H1 (cell line): ENCODE results near the gene ETV5. TPM values are rescaled to one million over a fixed set of nuclear protein-coding genes. Genes with fewer than 3 reads are reported as not detected.

Experiments used
- CTCF ChIA-PET: fragments of 300-600 bp; sonication (Branson Sonifier 250); formaldehyde crosslinking; loops from one replicate; lab custom pipeline; 2021; ENCODE audit not compliant: partially characterized antibody; lab: Charles Lee
- POLR2A ChIA-PET: fragments of 300-600 bp; sonication (Branson Sonifier 250); formaldehyde crosslinking; loops from one replicate; lab custom pipeline; 2021; ENCODE audit warnings: inconsistent platforms; ENCODE audit not compliant: partially characterized antibody; lab: Charles Lee
- DNase-seq, 2 experiments: peaks; one replicate each; pipeline versions ENCODE4 v3.0.0 to v3.0.0-alpha.2; 2010 to 2022; ENCODE audit warnings: low spot score in 2 of 2, low read depth in 1 of 2, mixed read lengths in 1 of 2
- FAIRE-seq: peaks from 2 replicates; lab custom pipeline; 2011; peaks lifted over from hg19 to GRCh38; lab: Jason Lieb, UNC
- H2AFZ ChIP-seq: 2 replicates; pipeline ENCODE4 v1.8.1; 2012; ENCODE audit warnings: low read length, inconsistent platforms
- H2AK5ac ChIP-seq: 2 replicates; pipeline ENCODE4 v1.6.1; 2013; ENCODE audit warnings: low read depth, low read length
- H2BK120ac ChIP-seq: replicated peaks from 2 replicates; pipeline ENCODE3; 2013; ENCODE audit warnings: low read depth, low read length, inconsistent platforms
- H2BK12ac ChIP-seq: 2 replicates; pipeline ENCODE4 v1.6.1; 2013; ENCODE audit warnings: low read depth, low read length
- H2BK15ac ChIP-seq: 2 replicates; pipeline ENCODE4 v1.6.1; 2013; ENCODE audit warnings: low read length
- H2BK20ac ChIP-seq: 2 replicates; pipeline ENCODE4 v1.6.1; 2013; ENCODE audit warnings: low read length
- H2BK5ac ChIP-seq: 2 replicates; pipeline ENCODE4 v1.6.1; 2013; ENCODE audit warnings: low read depth, low read length
- H3K14ac ChIP-seq: 2 replicates; pipeline ENCODE4 v1.6.1; 2013; ENCODE audit warnings: inconsistent platforms; ENCODE audit not compliant: insufficient read length
- H3K18ac ChIP-seq: 2 replicates; pipeline ENCODE4 v1.6.1; 2013; ENCODE audit warnings: low read length; ENCODE audit errors: extremely low read depth
- H3K23ac ChIP-seq: 2 replicates; pipeline ENCODE4 v1.6.1; 2013; ENCODE audit warnings: inconsistent platforms; ENCODE audit not compliant: insufficient read length
- H3K23me2 ChIP-seq: 2 replicates; pipeline ENCODE4 v1.6.1; 2013; ENCODE audit warnings: low read depth, low read length
- H3K27ac ChIP-seq: 2 replicates; pipeline ENCODE4 v1.6.1; 2011; ENCODE audit warnings: low read depth, low read length, inconsistent platforms
- H3K27me3 ChIP-seq, 4 experiments: replicated peaks in 1 of 4; 1 replicate in 1 of 4; 2 replicates in 3 of 4; pipeline versions ENCODE4 v1.6.1 to v1.8.1; 2011 to 2013; ENCODE audit warnings: low read length in 3 of 4, mild to moderate bottlenecking in 3 of 4, inconsistent platforms in 2 of 4, mixed read lengths in 2 of 4, moderate library complexity in 1 of 4; ENCODE audit not compliant: control insufficient read depth in 3 of 4, insufficient read depth in 3 of 4; ENCODE audit errors: extremely low read depth in 1 of 4
- H3K36me3 ChIP-seq, 4 experiments: 2 replicates each; pipeline versions ENCODE4 v1.6.1 to v1.8.1; 2011 to 2013; ENCODE audit warnings: mild to moderate bottlenecking in 4 of 4, low read length in 3 of 4, moderate library complexity in 2 of 4, control low read depth in 1 of 4, inconsistent platforms in 1 of 4; ENCODE audit not compliant: insufficient read depth in 4 of 4, control insufficient read depth in 2 of 4
- H3K4ac ChIP-seq: replicated peaks from 2 replicates; pipeline ENCODE3; 2013; ENCODE audit warnings: low read length, low read depth, mixed read lengths, inconsistent platforms; ENCODE audit not compliant: insufficient read length
- H3K4me1 ChIP-seq, 4 experiments: replicated peaks in 1 of 4; 1 replicate in 1 of 4; 2 replicates in 3 of 4; pipeline versions ENCODE4 v1.6.1 to v1.8.1; 2011 to 2013; ENCODE audit warnings: low read length in 3 of 4, inconsistent platforms in 2 of 4, mixed read lengths in 1 of 4; ENCODE audit not compliant: insufficient read depth in 4 of 4, control insufficient read depth in 3 of 4
- H3K4me2 ChIP-seq, 2 experiments: 2 replicates each; pipeline versions ENCODE4 v1.6.1 to v1.8.1; 2011 to 2013; ENCODE audit warnings: low read depth in 2 of 2, low read length in 2 of 2, control low read depth in 1 of 2, inconsistent platforms in 1 of 2, mild to moderate bottlenecking in 1 of 2; ENCODE audit not compliant: insufficient read depth in 1 of 2
- H3K4me3 ChIP-seq, 4 experiments: fragments of 200-600, 300-600 bp in 1 of 4; sonication (generic), shearing (Covaris generic), sonication (Bioruptor Twin) in 1 of 4; 2 replicates each; pipeline versions ENCODE4 v1.5.1 to v1.8.1; 2011 to 2016; ENCODE audit warnings: low read length in 4 of 4, low read depth in 3 of 4, control low read depth in 2 of 4, inconsistent platforms in 2 of 4, mild to moderate bottlenecking in 2 of 4, mixed read lengths in 1 of 4, moderate library complexity in 1 of 4; ENCODE audit not compliant: insufficient read depth in 2 of 4; ENCODE audit errors: extremely low read depth in 1 of 4
- H3K56ac ChIP-seq: replicated peaks from 2 replicates; pipeline ENCODE3; 2013; ENCODE audit warnings: low read depth, mild to moderate bottlenecking, mixed read lengths, low read length, inconsistent platforms; ENCODE audit not compliant: insufficient read length
- H3K79me1 ChIP-seq: 2 replicates; pipeline ENCODE4 v1.6.1; 2013; ENCODE audit warnings: low read depth, low read length, control low read depth
- H3K79me2 ChIP-seq, 2 experiments: 2 replicates each; pipeline versions ENCODE4 v1.6.1 to v1.8.1; 2012 to 2013; ENCODE audit warnings: low read length in 2 of 2, mild to moderate bottlenecking in 2 of 2, inconsistent platforms in 1 of 2; ENCODE audit not compliant: insufficient read depth in 2 of 2, control insufficient read depth in 1 of 2
- H3K9ac ChIP-seq, 4 experiments: replicated peaks in 1 of 4; 1 replicate in 1 of 4; 2 replicates in 3 of 4; pipeline versions ENCODE4 v1.6.1 to v1.8.1; 2011 to 2013; ENCODE audit warnings: low read depth in 3 of 4, low read length in 3 of 4, control low read depth in 2 of 4, mild to moderate bottlenecking in 2 of 4, moderate library complexity in 2 of 4, inconsistent platforms in 1 of 4; ENCODE audit errors: extremely low read depth in 1 of 4
- H3K9me3 ChIP-seq, 2 experiments: 2 replicates each; pipeline versions ENCODE4 v1.6.1 to v1.8.1; 2012 to 2013; ENCODE audit warnings: mild to moderate bottlenecking in 2 of 2, moderate library complexity in 2 of 2, control low read depth in 1 of 2, inconsistent platforms in 1 of 2, low read depth in 1 of 2, low read length in 1 of 2, mixed read lengths in 1 of 2; ENCODE audit not compliant: insufficient read depth in 2 of 2
- H4K20me1 ChIP-seq, 2 experiments: replicated peaks in 1 of 2; 2 replicates each; pipeline versions ENCODE3 to v1.8.1; 2011 to 2013; ENCODE audit warnings: inconsistent platforms in 2 of 2, low read length in 2 of 2, mild to moderate bottlenecking in 1 of 2; ENCODE audit not compliant: insufficient read depth in 2 of 2, control insufficient read depth in 1 of 2
- H4K5ac ChIP-seq: 2 replicates; pipeline ENCODE4 v1.6.1; 2013; ENCODE audit warnings: low read length, low read depth, mixed read lengths, inconsistent platforms; ENCODE audit not compliant: insufficient read length
- H4K8ac ChIP-seq: 2 replicates; pipeline ENCODE4 v1.8.0; 2013; ENCODE audit warnings: mild to moderate bottlenecking, moderate library complexity, low read length, inconsistent platforms; ENCODE audit not compliant: insufficient read depth; ENCODE audit errors: extremely low read depth
- H4K91ac ChIP-seq: replicated peaks from 2 replicates; pipeline ENCODE3; 2013; ENCODE audit warnings: low read length, mixed read lengths, inconsistent platforms; ENCODE audit not compliant: insufficient read length
- CHD2 ChIP-seq: IDR thresholded peaks from 2 replicates; pipeline ENCODE4 v1.6.1; 2012; ENCODE audit warnings: low read length, improper control_type of control experiment
- EZH2 ChIP-seq: fragments of 200-600 bp; sonication (generic); IDR thresholded peaks from 2 replicates; pipeline ENCODE4 v1.7.1; 2012; ENCODE audit warnings: low read depth, mild to moderate bottlenecking, moderate library complexity, low read length, inconsistent platforms; ENCODE audit not compliant: severe bottlenecking
- WGBS, 2 experiments: shearing (Covaris generic) in 1 of 2; methylation state at CpG; one replicate each; pipeline versions ENCODE4 v1.1.6 to v1.1.7; 2013 to 2015; ENCODE audit warnings: low lambda C conversion rate in 2 of 2, mixed read lengths in 2 of 2, inconsistent platforms in 1 of 2, low coverage in 1 of 2, missing lambda C conversion rate in 1 of 2; ENCODE audit not compliant: insufficient replicate concordance in 2 of 2, insufficient coverage in 1 of 2, insufficient read length in 1 of 2; ENCODE audit errors: extremely low coverage in 1 of 2, missing lambda C conversion rate in 1 of 2; 5-methylcytosine and 5-hydroxymethylcytosine counted together
- polyA plus RNA-seq, 7 experiments: library from polyadenylated mRNA; depleted of rRNA in 3 of 7; stranded (reverse) in 5 of 7; unstranded in 2 of 7; fragments of >200 nt in 5 of 7; fragments of 200-250 nt in 2 of 7; gene quantifications; 1 replicate in 5 of 7; 2 replicates in 1 of 7; 4 replicates in 1 of 7; pipeline versions ENCODE4 v1.2.1 to v1.2.3, GENCODE V29; 2011 to 2013; ENCODE audit warnings: missing spikeins in 2 of 7, mixed read lengths in 2 of 7
- total RNA-seq: library from RNA; stranded (reverse); fragmentation: NEBNext Ultra II Directional; extraction: Animal tissue kit (Norgen Biotek cat#: 25700); gene quantifications from 2 replicates; pipeline ENCODE4 v1.2.1, GENCODE V29; 2021

ETV5 gene
- total and polyA plus RNA-seq, 2 of the 8 experiments (the other 6 are each of a cell fraction or from before 2014, with no cell fraction given): 13.1 to 36.9 TPM

GRCh38 chr3:186001842-186002241 lies 107.0 kb downstream of the ETV5 start:
- Histone ChIP-seq H3K9ac (no peak overlapping the region), H2BK5ac (no peak overlapping the region), H3K79me2 (no peaks in the 10 kb centered on the region), H3K4me2 (no peak overlapping the region), H4K8ac (no peak overlapping the region), H2AFZ (no peak overlapping the region), H3K27ac (no peak overlapping the region), H3K23ac (no peak overlapping the region), H3K4me1 (no peaks in the 10 kb centered on the region), H2AK5ac (no peak overlapping the region), H3K18ac (no peak overlapping the region), H2BK120ac (no peak overlapping the region), H4K5ac (no peak overlapping the region), H2BK15ac (no peak overlapping the region), H3K56ac (no peak overlapping the region), H3K4me3 (no peak overlapping the region), H2BK12ac (no peak overlapping the region), H3K27me3 (peaks cover 0 to 2% (median 0%) of the 10 kb centered on the region in 4 experiments; a peak in 1 of 7 replicates), H2BK20ac (no peak overlapping the region), H3K14ac (no peak overlapping the region), H3K9me3 (no peaks in the 10 kb centered on the region), H3K79me1 (no peaks in the 10 kb centered on the region), H3K4ac (no peak overlapping the region), H3K23me2 (no peaks in the 10 kb centered on the region), H3K36me3 (no peaks in the 10 kb centered on the region), H4K91ac (no peak overlapping the region), H4K20me1 (no peaks in the 10 kb centered on the region)
- TF ChIP-seq CHD2 (no peak), EZH2 (no peak)
- ChIA-PET POLR2A (no interaction called here), CTCF (interaction anchor here (0.6 to 2.1 kb wide), 14 partner anchors 12 to 257 kb away, joined by 3 to 26 read pairs (median 5); no protein-coding TSS in a partner anchor)
- WGBS, 2 experiments: 87% methylated on average over 2 of the region's 2 CpGs; no CpG with 5 or more reads in 1 of the 2 experiments
- DNase-seq (no peak), FAIRE-seq (no peak)
